ENCODE measurements around the gene RPS6KA2. TPM values are rescaled to one million over a fixed set of nuclear protein-coding genes. Genes with fewer than 3 reads are reported as not detected.

RPS6KA2 gene
- total RNA-seq, 3 donors from 2014 or later (not counting 1 experiment from before 2014, with no cell fraction given) = 2.8 to 4.5 (median 2.9) TPM

DNA sequence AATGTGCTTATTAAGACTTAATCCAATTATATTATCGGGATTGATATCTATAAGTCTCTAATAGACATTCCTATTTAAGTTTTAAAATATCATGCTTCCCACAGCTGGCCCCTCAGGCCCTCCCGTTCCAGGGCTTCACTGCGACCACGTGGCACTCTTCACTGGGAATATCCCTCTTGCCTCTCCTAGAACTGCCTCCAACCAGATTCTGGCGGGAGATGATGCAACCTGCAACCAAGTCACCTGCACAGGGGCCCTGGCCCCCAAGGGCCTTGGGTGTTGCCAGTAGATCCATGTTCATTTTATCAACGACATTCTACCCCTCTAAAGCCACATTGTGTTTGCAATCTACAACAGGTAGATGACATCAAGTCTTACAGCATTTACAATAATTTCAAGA, 22.1 kb downstream of the RPS6KA2 start:
- Histone ChIP-seq H3K9me3 (ENCODE audit: control insufficient read depth, insufficient read depth, low read length) (no peaks in the 10 kb centered on the region), H3K4me1 (ENCODE audit: control insufficient read depth, insufficient read depth, low read length) (no peaks in the 10 kb centered on the region), H3K4me3 (ENCODE audit: low read length) (no peak overlapping the region), H3K27ac (ENCODE audit: low read length) (no peak overlapping the region), H3K36me3 (ENCODE audit: control insufficient read depth, insufficient read depth, low read length) (no peaks in the 10 kb centered on the region), H3K27me3 (ENCODE audit: control insufficient read depth, insufficient read depth, low read length) (no peaks in the 10 kb centered on the region)
- H3K4me3 Mint-ChIP-seq = no peak overlapping the region
- intact Hi-C loops (cut with micrococcal nuclease) = no loop called here
- H3K9me3 Mint-ChIP-seq = no peaks in the 10 kb centered on the region
- TF ChIP-seq, protein P1, sequence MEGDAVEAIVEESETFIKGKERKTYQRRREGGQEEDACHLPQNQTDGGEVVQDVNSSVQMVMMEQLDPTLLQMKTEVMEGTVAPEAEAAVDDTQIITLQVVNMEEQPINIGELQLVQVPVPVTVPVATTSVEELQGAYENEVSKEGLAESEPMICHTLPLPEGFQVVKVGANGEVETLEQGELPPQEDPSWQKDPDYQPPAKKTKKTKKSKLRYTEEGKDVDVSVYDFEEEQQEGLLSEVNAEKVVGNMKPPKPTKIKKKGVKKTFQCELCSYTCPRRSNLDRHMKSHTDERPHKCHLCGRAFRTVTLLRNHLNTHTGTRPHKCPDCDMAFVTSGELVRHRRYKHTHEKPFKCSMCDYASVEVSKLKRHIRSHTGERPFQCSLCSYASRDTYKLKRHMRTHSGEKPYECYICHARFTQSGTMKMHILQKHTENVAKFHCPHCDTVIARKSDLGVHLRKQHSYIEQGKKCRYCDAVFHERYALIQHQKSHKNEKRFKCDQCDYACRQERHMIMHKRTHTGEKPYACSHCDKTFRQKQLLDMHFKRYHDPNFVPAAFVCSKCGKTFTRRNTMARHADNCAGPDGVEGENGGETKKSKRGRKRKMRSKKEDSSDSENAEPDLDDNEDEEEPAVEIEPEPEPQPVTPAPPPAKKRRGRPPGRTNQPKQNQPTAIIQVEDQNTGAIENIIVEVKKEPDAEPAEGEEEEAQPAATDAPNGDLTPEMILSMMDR (IDR thresholded peaks at IDR 0.05) = no peak
- H3K4me1 Mint-ChIP-seq = peaks cover 0 to 5% of the 10 kb centered on the region in 2 donors
- 89% methylated on average over 5 of the region's 6 CpGs for WGBS (ENCODE audit: insufficient coverage)
- no peak overlapping the region for H3K27ac Mint-ChIP-seq
- no peak for DNase-seq
- H3K36me3 Mint-ChIP-seq = no peaks in the 10 kb centered on the region
- ATAC-seq = no peak
- H3K27me3 Mint-ChIP-seq (ENCODE audit: low read depth in 2 of 2) = peaks cover 5 to 47% of the 10 kb centered on the region in 2 donors

DNA sequence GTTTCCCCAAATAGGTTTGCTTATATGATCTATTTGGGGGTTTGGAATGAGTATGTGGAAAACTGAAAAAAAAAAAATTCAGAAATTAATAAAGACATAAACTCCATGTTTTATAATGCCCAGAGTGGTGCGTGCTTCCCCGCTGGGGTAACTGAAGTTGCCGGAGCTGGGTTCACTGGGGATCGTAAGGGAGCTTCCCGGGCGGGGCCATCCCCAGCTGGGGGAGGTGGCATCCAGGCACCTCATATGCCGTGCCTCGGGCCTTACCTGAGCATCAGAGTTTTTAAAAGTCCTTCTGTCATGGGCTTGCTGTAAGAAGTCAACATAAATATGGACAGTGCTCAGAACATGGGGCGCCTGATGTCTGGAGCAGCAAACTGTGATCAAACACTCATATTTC, 22.7 kb downstream of the RPS6KA2 start:
- no peaks in the 10 kb centered on the region for H3K9me3 Mint-ChIP-seq
- intact Hi-C loops (cut with micrococcal nuclease) = no loop called here
- no peaks in the 10 kb centered on the region for H3K9me3 ChIP-seq (ENCODE audit: control insufficient read depth, insufficient read depth, low read length)
- no peaks in the 10 kb centered on the region for H3K36me3 Mint-ChIP-seq
- TF ChIP-seq, protein P1 (IDR thresholded peaks at IDR 0.05) = no peak
- WGBS (ENCODE audit: insufficient coverage) = 93% methylated on average over 9 of the region's 9 CpGs
- H3K4me1 ChIP-seq (ENCODE audit: control insufficient read depth, insufficient read depth, low read length) = no peaks in the 10 kb centered on the region
- no peak overlapping the region for H3K4me3 ChIP-seq (ENCODE audit: low read length)
- no peaks in the 10 kb centered on the region for H3K27me3 ChIP-seq (ENCODE audit: control insufficient read depth, insufficient read depth, low read length)
- no peak overlapping the region for H3K27ac ChIP-seq (ENCODE audit: low read length)
- no peak overlapping the region for H3K27ac Mint-ChIP-seq
- DNase-seq (no peak), ATAC-seq (no peak)
- peaks cover 5 to 47% of the 10 kb centered on the region in 2 donors for H3K27me3 Mint-ChIP-seq (ENCODE audit: low read depth in 2 of 2)
- no peak overlapping the region for H3K4me3 Mint-ChIP-seq
- no peaks in the 10 kb centered on the region for H3K36me3 ChIP-seq (ENCODE audit: control insufficient read depth, insufficient read depth, low read length)
- peaks cover 0 to 5% of the 10 kb centered on the region in 2 donors for H3K4me1 Mint-ChIP-seq

DNA sequence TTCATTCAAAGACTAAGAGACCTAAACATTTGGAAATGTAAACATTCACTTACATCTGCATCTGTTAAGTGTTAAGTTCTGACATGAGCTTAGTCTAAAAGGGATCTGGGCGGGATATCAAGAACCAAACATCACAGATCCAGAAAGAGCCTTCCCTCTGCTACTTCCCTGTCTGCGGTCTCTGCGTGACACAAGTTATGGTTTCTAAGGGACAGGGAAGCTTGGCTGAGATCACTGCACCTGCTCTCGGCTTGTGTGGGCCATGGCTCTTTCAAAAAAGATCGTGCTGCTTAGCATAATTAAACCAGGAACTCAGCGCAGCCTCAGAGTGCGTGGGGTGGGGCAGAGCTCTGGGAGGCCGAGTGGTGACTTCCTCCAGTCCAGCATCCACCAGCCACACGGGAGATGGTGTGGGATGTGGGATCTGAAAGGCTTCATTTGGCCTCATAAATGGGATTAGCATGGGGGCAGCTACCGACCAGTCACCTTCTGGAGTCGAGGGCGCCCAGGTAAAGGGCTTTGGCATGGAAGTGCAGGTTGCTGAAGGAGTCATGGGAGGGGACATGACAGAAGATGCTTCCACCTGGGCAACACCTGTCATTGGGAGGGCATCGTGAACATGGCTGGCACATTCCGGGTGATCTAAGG, 23.9 kb downstream of the RPS6KA2 start:
- DNase-seq (no peak), ATAC-seq (no peak)
- no peaks in the 10 kb centered on the region for H3K36me3 Mint-ChIP-seq
- H3K9me3 Mint-ChIP-seq = no peaks in the 10 kb centered on the region
- peaks cover 5 to 47% of the 10 kb centered on the region in 2 donors for H3K27me3 Mint-ChIP-seq (ENCODE audit: low read depth in 2 of 2)
- Histone ChIP-seq H3K27me3 (ENCODE audit: control insufficient read depth, insufficient read depth, low read length) (no peaks in the 10 kb centered on the region), H3K4me1 (ENCODE audit: control insufficient read depth, insufficient read depth, low read length) (no peaks in the 10 kb centered on the region), H3K27ac (ENCODE audit: low read length) (no peak overlapping the region), H3K36me3 (ENCODE audit: control insufficient read depth, insufficient read depth, low read length) (no peaks in the 10 kb centered on the region), H3K9me3 (ENCODE audit: control insufficient read depth, insufficient read depth, low read length) (no peaks in the 10 kb centered on the region), H3K4me3 (ENCODE audit: low read length) (no peak overlapping the region)
- intact Hi-C loops (cut with micrococcal nuclease) = no loop called here
- H3K4me3 Mint-ChIP-seq = no peak overlapping the region
- WGBS (ENCODE audit: insufficient coverage) = 92% methylated on average over 14 of the region's 14 CpGs
- TF ChIP-seq, protein P1 (IDR thresholded peaks at IDR 0.05) = no peak
- H3K27ac Mint-ChIP-seq = no peak overlapping the region
- peaks cover 0 to 5% of the 10 kb centered on the region in 2 donors for H3K4me1 Mint-ChIP-seq

DNA sequence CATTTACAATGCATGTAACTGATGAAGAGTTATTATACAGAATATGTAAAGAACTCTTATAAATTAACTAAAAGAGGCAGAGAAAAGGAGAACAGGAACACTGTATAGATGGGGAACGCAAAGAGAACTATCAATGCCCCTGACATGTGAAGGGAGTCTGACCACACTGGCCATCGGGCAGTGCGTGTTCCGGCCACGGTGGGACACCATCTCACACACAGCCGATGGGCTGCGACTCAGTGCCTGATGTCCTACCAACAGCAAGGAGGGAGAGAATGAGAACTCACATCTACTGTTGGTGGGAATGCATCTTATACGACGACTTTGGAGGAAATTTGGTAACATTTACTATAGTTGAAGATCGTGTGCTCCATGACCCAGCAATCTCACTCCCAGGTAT, 25.1 kb downstream of the RPS6KA2 start:
- ATAC-seq (no peak), DNase-seq (no peak)
- no peaks in the 10 kb centered on the region for H3K36me3 ChIP-seq (ENCODE audit: control insufficient read depth, insufficient read depth, low read length)
- Mint-ChIP-seq H3K9me3 (no peaks in the 10 kb centered on the region), H3K27me3 (ENCODE audit: low read depth in 2 of 2) (peaks cover 7 to 52% of the 10 kb centered on the region in 2 donors), H3K36me3 (no peaks in the 10 kb centered on the region), H3K27ac (no peak overlapping the region), H3K4me3 (no peak overlapping the region), H3K4me1 (peaks cover 0 to 5% of the 10 kb centered on the region in 2 donors)
- H3K4me3 ChIP-seq (ENCODE audit: low read length) = no peak overlapping the region
- no peaks in the 10 kb centered on the region for H3K4me1 ChIP-seq (ENCODE audit: control insufficient read depth, insufficient read depth, low read length)
- no peaks in the 10 kb centered on the region for H3K27me3 ChIP-seq (ENCODE audit: control insufficient read depth, insufficient read depth, low read length)
- 97% methylated on average over 8 of the region's 10 CpGs for WGBS (ENCODE audit: insufficient coverage)
- no peaks in the 10 kb centered on the region for H3K9me3 ChIP-seq (ENCODE audit: control insufficient read depth, insufficient read depth, low read length)
- intact Hi-C loops (cut with micrococcal nuclease) = no loop called here
- TF ChIP-seq, protein P1 (IDR thresholded peaks at IDR 0.05) = no peak
- no peak overlapping the region for H3K27ac ChIP-seq (ENCODE audit: low read length)

Measured in natural killer cell (primary cell).